IPS DF 4.7 (cell line): ENCODE results near the gene ZXDC.

ENCODE experiments used
- DNase-seq: peaks from one replicate; pipeline ENCODE4 v3.0.0-alpha.2; 2013; ENCODE audit warnings: low spot score; ENCODE audit errors: extremely low read depth

ZXDC gene

DNA sequence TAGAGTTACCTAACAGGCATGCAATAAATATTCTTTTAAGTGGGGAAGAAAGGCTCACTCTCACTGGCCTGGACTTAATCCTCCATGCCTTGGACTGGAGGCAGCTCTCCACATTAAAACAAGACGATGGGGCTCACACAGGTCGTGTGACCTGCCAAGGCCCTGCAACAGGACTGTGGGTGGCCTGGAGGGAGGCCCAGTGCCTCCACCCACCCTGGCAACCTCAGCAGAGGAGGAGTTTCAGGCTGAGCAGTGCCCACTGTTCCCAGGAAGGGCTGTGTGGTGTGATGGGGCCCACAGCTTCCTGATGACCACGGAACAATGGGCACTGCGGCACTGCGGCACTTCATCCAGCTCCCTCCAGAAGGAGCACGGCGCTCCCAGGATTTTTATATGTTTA lies 36.3 kb upstream of the ZXDC start:
- DNase-seq, result no peak

DNA sequence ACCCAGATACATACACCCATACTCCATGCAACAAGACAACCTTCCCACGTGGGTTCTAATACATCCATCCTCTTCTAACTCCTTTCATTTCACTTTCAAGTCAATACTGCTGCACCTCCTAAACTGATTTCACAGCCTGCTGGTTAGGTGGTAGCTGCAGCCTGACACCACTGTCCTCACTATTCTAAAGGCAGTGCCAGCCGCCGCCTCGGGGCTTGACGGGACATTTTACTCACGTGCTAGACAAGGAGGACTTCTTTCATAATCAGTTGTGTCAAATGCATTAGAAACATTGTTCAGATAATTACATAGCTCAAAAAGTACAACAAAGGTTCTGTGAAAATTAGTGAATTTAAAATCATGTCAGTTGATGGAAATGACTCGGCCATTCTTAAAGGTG lies 35.6 kb upstream of the ZXDC start:
- no peak for DNase-seq

DNA sequence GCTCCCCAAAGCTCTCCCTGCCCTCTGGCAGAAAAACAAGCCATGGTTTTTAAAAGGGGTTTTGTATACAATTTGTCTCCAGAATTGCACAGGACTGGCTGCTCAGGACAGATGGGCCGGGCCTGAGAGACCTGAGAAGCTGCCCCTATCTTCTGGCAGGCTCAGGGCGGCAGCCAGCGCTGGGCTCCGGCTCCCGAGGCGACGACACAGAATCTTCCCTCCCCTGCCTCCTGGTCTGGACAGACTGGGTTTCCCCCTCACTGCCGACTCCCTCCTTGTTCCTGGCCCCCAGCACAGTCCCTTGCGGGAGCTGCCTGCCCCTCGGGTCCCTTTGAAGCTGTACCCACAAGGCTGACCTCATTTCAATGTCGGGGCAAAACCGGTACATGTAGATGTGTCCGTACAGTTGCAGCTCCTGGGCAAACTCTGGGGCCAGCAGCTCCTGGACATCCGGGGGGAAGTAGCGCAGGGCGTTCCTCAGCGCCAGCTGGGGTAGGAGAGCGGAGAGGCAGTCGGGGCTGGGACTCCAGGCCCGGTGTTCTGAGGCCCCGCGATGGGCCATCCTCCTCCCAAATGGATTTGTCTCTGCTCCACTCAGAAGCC lies 34.7 kb upstream of the ZXDC start:
- no peak for DNase-seq

DNA sequence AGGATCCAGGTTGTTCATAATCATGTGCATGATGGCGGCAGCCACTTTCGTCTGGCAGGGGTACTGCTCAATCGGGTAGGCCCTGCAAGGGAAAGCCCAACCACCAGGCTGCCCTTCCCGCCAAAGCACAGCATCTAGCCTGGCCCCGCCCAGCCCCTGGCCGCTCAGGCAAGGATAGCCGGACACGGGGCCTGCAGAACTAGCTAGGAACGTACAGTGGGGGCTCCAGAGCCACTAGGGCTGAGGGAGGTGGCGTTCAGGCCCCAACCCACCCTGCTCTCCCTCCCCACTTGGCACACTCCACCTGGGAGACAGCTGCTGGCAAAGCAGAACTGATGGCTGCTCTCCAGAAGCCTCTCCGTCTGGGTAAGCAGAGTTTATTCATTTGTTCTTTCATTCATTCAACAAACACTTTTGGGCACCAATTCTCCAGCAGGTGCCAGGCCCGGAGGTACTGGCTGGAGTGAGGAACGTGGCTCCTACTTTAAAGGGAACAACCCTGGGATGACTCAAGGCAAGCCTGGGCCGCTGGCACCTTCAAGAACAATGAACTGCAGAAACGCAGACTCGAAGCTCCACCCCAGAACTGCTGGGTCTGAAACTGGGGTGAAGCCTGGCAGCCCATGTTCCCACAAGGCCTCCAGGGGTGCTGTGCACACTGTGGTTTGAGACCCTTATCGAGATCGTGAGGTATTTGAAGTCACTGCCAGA lies 34.1 kb upstream of the ZXDC start:
- no peak for DNase-seq

DNA sequence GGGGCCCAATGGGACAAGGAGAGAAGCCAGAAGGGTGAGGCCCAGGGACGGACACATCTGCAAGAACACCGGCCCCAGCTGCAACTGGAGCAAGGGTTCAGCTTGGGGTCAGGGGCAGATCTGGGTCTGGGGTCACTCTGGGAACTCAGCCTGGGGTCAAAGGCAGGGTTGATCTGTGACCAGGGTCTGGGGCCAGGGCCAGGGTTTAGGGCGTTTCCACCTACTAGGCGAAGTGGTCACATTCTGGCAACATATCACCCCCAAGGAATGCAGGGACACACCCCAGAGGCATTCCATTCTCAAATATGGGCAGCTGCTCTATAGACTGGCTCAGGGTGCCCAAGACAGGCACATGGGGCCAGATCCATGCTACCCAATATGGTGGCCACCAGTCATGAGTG lies 32.9 kb upstream of the ZXDC start:
- DNase-seq, result no peak

DNA sequence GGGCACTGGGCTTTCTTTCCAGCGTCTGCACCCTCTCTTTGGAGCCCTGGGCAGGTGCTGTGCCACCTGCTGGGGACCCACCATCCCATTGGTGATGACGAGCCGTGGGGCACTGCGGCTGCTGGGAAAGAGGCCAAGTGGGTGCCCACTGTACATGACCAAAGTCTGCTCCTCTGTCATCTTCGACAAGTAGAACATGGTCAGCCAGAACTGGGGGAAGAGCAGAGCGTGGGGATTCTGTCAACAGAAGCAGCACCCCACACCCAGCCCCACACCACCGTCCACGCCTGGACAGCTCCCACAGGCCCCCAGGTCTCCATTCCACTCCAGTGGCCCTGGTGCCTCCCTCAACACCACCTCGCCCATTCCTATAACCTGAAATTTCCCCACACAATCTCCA lies 32.2 kb upstream of the ZXDC start:
- DNase-seq, result no peak

DNA sequence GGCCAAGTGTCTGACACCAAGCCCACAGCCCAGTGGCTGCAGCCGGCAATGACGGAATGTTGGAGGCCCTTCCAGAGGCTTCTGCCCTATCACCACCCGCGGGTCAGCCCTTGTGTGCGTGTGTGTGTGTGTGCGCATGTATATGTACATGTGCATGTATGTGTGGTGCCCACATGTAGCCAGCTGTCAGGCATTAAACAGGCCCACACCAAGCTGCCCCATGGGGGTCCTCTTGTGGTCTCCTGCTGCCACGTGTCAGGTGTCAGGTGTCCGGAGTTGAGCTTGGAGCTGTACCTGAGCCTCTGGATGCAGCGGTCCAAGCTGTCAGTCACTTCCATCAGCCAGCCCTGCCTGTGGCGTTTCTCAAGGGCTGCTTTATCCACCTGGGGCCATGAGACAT lies 28.0 kb upstream of the ZXDC start:
- no peak for DNase-seq

DNA sequence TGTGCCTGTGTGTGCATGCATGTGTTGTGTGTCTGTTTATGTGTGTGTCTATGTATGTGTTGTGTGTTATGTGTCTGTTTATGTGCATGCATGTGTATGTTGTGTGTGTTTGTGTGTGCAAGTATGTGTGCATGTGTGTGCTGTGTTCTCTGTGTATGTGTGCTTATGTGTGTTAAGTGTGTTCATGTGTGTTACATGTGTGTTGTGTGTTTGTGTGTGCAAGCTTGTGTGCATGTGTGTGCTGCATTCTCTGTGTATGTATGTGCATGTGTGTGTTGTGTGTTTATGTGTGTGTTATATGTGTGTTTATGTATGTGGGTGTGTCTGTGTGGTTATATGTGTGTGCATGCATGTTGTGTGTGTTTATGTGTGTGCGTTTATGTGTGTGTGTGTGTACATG lies 27.0 kb upstream of the ZXDC start:
- no peak for DNase-seq

DNA sequence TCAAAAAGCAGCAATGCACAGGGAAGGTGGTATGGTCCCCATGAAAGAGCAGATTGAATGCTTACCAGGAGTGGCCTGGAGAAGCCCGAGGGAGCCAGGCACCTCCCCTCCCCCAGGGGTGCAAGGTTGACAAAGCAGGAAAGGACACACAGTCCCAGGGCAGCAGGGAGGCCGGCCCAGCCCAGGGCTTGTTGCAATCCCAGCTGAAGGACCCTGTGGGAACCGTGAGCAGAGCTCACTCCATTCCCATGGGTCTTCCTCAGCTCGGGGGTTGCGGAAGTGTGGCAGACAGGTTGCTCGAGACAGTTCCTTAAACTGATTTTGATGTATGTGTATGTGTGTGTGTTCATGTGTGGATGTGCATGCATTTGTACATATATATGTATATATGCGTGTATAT lies 26.0 kb upstream of the ZXDC start:
- DNase-seq, result no peak

DNA sequence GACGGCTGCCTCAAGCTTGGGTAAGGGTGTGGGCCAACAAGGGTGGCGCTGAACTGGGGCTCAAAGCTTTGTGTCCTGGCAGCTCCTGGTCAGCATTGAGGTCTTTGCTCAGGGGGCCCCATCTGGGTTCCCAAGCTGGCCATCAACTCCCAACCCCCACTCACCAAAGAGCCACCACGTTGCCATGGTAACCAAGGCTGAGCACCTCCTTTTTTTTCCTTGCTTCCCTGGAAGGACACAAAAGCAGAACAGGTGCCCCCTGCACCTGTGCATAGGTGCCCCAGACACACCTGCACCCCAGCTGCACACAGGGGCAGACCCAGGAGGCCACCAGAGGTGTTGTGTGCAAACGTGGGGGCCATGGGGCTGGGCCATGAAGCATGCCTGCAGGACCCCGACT lies 25.4 kb upstream of the ZXDC start:
- no peak for DNase-seq

DNA sequence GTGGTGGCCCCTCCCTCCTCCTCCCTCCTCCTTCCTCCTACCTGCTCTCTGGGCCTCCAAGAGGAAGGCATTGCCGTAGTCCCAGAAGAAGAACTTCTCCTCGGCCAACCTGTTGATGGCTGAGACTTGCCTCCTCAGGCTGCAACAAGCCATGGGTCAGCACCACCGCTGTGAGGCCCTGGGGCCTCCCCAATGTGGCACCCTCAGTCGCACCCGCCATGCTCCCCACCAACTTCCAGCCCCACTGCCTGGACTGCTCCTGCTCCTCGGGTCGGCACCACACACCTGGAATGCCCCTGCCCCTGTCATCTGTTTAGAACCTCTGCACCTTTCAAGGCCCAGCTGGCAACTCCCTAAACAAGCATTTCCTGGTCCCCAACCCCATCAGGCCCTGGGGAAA lies 24.3 kb upstream of the ZXDC start:
- DNase-seq, result no peak

DNA sequence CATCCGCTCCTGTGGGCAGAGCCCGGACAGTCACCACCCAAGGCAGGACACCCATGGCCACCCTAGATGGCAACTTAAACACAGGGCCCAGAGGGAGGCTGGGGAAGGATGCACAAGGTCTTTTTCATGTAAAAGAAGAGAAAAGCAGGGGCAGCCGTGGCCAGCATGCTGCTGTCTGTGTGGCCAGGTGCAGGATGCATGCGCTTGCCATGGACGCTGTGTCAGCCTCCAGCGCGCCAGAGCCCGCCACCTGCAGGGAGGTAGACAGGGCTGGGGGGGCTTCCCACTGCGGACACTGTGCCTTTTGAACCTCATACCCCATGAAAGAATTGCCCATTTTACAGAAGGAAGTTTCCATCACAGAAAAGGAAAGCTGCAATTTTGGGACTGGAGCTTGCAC lies 23.7 kb upstream of the ZXDC start:
- DNase-seq, result no peak

DNA sequence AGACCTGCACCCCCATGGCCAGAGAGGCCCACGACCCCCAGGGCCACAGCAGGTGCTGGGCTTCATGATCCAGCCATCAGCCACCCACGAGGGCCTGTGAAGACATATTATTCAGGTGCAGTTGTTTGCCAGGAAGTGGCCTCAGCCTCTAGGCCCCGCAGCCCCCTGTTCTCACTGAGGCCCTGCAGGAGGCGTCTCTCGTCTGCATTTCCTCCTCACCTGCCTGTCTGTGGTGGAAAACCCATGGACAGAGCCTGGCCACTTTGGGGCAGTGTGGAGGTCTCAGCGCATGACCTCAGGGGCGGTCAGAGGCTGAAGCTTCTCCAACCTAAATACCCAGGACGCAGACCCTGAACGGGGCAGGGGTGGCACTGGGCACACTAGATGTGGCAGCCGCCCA lies 23.2 kb upstream of the ZXDC start:
- DNase-seq, result no peak

DNA sequence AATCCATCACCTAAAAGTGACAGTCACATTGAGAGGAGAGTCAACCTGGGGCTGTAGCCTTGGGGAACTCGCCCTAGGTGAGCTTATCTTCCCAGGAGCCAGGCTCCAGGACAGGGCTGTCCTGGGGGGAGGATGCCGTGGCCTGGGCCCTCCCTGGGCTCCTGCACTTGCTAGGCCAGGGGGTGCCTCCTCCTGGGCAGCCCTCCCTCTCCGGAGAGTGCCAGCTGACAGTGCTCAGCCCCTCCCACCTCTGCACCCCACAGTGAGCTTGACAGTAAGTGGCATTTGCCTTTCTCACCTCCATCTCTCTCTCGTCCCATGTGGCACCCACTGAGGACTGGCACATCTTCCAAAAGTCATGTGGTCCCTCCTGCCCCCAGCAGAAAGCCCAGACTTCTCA lies 22.8 kb upstream of the ZXDC start:
- DNase-seq, result no peak

DNA sequence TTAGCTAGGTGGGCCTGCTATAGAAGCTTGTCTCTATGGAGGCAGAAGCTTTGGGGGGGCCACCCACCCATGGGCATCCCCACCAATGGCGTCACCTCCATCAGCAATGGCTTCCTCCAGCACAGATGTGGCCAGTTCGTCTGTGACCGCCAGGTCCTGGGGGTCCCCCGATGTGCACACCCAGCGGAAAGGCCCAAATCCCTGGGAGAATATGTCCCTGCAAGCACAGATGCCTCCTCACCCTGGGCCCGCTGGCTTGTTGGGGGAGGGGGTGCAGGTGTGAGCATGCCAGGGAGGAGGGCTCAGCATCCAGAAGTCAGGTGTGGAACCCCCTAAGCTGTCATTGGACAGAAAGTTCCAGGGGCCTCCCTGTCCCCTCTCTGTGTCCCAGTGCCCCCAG lies 22.3 kb upstream of the ZXDC start:
- DNase-seq, result no peak

DNA sequence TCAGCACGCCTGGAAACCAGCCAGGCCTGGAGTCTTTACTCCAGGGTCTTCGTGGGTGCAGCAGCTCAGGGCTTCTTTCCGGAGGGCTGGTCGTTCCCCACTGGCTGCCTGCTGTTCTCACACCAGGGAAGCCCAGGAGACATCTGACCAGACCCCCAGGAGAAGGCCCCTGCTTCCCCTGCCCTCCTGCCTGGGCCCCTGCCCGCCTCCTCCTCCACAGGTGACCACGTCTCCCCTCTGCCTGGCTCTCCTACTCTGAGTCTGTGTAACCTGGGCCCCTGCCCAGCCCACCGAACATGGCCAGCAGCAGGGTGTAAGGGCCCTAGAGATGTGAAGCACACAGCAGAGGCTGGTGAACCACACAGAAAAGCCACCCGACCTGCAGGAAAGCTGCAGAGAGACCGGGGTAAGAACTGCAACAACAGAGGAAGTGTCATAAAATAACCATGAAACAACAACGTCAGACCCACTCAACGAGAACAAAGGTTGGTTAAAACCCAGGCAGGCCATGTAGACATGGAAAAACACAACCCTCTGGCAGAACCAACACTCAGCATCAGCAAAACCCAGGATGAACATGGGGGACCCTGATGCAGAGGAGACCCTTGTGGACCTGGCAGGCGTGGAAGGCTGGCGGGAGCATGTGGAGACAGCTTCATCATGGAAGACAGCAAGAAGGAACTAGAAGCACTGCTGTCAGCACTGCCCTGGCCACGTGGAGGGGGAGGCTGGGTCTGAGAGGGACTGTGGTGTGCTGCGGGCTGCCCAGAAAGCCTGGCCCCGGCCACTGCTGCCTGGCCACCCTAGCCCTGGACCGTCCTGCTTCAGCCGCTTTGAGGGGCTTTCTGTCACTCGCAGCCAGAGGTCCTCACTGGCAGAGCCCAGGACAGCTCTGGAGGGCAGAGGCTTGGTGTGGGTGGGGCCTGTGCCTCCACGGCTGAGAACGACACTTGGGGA lies 21.5 kb upstream of the ZXDC start:
- DNase-seq, result no peak

DNA sequence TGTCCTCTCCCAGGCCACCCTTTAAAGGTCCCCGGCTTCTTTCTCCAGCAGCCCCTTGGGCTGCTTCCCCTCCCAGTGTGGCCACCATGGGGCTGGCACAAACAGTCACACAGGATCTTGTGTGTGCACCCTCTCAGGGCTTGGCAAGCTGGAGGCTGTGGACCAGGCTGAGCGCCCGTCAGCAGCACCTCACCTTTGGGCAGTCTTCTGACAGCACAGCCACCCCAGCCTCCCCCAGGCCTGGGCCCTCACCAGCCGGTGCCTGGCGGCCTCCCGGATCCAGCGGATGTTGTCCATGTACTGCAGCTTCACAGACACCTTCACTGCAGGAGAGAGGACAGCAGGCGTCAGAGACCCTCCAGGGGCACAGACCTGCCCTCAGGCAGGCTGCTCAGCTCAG lies 20.1 kb upstream of the ZXDC start:
- DNase-seq, result no peak

DNA sequence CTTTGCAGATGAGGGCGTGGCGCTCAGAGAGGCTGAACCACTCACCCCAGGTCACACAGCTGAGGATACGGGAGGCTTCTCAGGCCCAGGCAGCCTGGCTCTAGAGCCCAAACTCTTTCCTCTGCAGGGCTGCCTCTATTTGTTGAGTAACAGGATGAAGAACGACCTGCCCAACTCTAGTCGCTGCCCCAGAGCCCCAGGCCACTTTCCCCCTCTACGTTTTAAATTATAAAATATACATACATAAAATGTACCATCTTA lies 19.2 kb upstream of the ZXDC start:
- DNase-seq, result no peak

DNA sequence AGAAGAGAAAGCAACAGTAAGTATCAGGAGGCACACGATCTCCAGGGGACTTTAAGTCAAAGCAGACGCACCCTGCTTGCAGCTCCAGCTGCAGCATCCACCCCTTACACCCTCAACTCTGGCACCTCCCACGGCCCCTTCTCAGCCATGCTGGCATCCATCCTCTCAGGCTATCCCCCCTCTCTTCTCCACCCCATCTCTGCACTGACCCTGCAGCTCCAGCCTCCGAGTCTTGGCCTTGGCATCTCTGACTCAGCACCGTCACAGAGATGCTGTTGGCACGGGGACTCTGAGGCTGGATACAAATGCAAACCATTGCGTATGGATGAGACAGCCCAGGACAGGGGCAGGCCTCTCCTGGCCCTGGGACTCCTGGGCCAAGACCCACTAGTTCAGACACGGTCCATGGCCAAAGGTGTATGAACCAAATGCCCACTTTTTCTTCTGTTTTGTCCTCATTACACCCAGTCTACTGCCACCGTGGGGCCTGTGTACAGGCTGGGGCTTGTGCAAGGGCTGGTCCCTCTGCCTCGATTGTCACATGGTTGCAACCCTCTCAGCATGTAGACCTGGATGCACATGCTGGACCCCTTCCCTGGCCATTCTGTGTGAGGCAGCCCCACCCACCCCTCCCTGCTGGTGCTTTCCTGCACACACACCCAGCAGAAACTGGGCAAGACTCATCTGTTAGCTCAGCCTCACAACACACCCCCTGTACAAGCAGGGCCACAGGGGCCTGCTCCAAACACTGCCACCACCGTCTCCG lies 18.7 kb upstream of the ZXDC start:
- no peak for DNase-seq

DNA sequence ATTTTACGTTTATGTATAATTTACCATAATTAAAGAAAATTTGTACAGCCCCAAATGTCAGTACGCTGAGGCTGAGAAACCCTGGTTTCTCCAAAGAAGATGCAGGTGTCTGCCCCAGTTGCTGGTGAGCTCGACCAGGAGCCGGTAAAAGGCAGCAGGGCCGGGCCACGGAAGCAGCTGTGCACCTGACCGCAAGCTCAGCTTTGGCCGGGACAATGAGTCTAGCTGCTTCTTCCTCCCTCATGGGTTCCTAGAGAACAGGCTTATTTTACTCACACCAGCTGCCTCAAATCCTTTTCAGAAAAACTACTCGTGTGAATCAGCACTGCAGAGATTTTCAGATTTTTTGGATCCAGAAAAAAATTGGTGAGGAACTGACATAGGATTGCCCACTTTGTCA lies 18.0 kb upstream of the ZXDC start:
- DNase-seq, result no peak

DNA sequence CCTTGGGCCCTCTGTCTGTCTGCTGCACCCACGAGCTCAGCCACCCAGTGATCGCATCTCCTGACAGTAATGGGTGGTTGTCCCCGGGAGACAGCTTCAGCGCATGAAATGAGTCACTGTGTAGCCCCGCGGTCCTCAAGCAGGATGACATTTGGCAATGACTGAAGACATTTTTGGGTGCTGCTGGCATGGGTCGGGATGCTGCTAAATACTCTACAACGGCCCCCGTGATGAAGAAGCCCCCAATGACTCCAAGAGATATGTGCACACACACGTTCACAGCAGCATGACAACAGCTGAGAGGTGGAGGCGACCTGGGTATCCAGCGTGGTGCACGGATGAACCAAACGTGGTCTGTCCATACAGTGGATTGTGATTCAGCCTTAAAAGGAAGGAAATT lies 17.4 kb upstream of the ZXDC start:
- no peak for DNase-seq
